Measurements from ENCODE around the gene ABTB1.

DNA sequence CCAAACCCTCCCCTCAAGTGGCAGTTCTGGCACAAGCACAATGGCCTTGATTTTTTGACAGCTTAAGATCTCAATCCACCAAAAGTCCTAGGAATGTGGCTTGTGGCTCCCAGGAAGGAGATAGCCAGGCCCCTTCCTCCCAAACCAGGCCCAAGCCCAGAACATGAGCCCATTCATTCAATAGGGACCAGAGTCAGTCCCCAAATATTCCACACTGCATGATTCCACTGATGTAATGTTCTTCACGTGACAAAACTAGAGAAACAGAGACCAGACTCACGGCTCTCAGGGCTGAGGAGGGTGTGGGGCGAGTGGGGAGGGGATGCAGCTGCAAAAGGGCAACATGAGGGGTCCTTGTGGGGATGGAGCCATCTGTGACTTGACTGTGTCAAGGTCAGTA, 25.5 kb downstream of the ABTB1 start:
- TF ChIP-seq POLR2AphosphoS5 (IDR thresholded peaks at IDR 0.05) (no peak), EP300 (IDR thresholded peaks at IDR 0.05) (no peak), POLR2A (IDR thresholded peaks at IDR 0.05) (no peak)
- TF ChIP-seq, protein P1, sequence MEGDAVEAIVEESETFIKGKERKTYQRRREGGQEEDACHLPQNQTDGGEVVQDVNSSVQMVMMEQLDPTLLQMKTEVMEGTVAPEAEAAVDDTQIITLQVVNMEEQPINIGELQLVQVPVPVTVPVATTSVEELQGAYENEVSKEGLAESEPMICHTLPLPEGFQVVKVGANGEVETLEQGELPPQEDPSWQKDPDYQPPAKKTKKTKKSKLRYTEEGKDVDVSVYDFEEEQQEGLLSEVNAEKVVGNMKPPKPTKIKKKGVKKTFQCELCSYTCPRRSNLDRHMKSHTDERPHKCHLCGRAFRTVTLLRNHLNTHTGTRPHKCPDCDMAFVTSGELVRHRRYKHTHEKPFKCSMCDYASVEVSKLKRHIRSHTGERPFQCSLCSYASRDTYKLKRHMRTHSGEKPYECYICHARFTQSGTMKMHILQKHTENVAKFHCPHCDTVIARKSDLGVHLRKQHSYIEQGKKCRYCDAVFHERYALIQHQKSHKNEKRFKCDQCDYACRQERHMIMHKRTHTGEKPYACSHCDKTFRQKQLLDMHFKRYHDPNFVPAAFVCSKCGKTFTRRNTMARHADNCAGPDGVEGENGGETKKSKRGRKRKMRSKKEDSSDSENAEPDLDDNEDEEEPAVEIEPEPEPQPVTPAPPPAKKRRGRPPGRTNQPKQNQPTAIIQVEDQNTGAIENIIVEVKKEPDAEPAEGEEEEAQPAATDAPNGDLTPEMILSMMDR (IDR thresholded peaks at IDR 0.05) = no peak

All from sigmoid colon (tissue), 4 donors.